ENCODE data around the gene DPYSL5.

- no peak for TF ChIP-seq FOS (IDR thresholded peaks at IDR 0.05; ENCODE audit: borderline replicate concordance, insufficient read depth, low read length)
- no peak for TF ChIP-seq POLR2A (IDR thresholded peaks at IDR 0.05; ENCODE audit: low read depth, low read length)
- TF ChIP-seq, protein P1, sequence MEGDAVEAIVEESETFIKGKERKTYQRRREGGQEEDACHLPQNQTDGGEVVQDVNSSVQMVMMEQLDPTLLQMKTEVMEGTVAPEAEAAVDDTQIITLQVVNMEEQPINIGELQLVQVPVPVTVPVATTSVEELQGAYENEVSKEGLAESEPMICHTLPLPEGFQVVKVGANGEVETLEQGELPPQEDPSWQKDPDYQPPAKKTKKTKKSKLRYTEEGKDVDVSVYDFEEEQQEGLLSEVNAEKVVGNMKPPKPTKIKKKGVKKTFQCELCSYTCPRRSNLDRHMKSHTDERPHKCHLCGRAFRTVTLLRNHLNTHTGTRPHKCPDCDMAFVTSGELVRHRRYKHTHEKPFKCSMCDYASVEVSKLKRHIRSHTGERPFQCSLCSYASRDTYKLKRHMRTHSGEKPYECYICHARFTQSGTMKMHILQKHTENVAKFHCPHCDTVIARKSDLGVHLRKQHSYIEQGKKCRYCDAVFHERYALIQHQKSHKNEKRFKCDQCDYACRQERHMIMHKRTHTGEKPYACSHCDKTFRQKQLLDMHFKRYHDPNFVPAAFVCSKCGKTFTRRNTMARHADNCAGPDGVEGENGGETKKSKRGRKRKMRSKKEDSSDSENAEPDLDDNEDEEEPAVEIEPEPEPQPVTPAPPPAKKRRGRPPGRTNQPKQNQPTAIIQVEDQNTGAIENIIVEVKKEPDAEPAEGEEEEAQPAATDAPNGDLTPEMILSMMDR (IDR thresholded peaks at IDR 0.05; ENCODE audit: extremely low read depth in 1 of 2, insufficient read depth in 1 of 2, low read depth in 1 of 2, low read length in 2 of 2): no peak
- TF ChIP-seq POLR2AphosphoS5 (IDR thresholded peaks at IDR 0.05; ENCODE audit: insufficient read depth, low read depth, low read length): no peak
These were observed 46.6 kb upstream of the DPYSL5 start for GRCh38 chr2:26801328-26801727.
